Peyer's patch (tissue), 4 donors: ENCODE measurements around the gene UNC13C. TPM values are rescaled to one million over a fixed set of nuclear protein-coding genes. Genes with fewer than 3 reads are reported as not detected.

Source experiments
- DNase-seq, 3 donors: peaks; one replicate each; pipeline ENCODE4 v3.0.0-alpha.2; 2017 to 2019
- H3K27ac ChIP-seq, 4 donors: fragments of 200-600 bp; sonication (generic); one replicate each; pipeline ENCODE4 v1.5.1; 2016 to 2019
- H3K27me3 ChIP-seq, 2 donors: fragments of 200-600 bp; sonication (generic); one replicate each; pipeline ENCODE4 v1.5.1; 2019
- H3K36me3 ChIP-seq, 3 donors: fragments of 200-600 bp; sonication (generic); one replicate each; pipeline ENCODE4 v1.5.1; 2016 to 2019
- H3K4me1 ChIP-seq, 4 donors: fragments of 200-600 bp; sonication (generic); one replicate each; pipeline ENCODE4 v1.5.1; 2016 to 2019
- H3K4me3 ChIP-seq, 4 donors: fragments of 200-600 bp; sonication (generic); 1 replicate in 3 of 4; 2 replicates in 1 of 4; pipeline ENCODE4 v1.5.1; 2016 to 2019; ENCODE audit warnings: mild to moderate bottlenecking in 1 of 4
- H3K9me3 ChIP-seq, 4 donors: fragments of 200-600 bp; sonication (generic); one replicate each; pipeline ENCODE4 v1.5.1; 2016 to 2019; ENCODE audit warnings: mild to moderate bottlenecking in 1 of 4
- CTCF ChIP-seq, 6 experiments: fragments of 450-650 bp in 4 of 6; fragments of 200-600 bp in 2 of 6; sonication (generic) in 1 of 6; IDR thresholded peaks; one replicate each; pipeline ENCODE4 v1.5.1; 2017 to 2019; ENCODE audit warnings: antibody characterized with exemption in 6 of 6, mild to moderate bottlenecking in 3 of 6, moderate library complexity in 1 of 6
- POLR2A ChIP-seq, 2 donors: fragments of 450-650 bp; IDR thresholded peaks; one replicate each; pipeline ENCODE4 v1.5.1; 2017; ENCODE audit warnings: antibody characterized with exemption in 2 of 2, mild to moderate bottlenecking in 2 of 2, moderate library complexity in 2 of 2
- total RNA-seq, 4 donors: library from RNA; depleted of rRNA; stranded (reverse); fragments of >200 nt; gene quantifications; one replicate each; pipeline ENCODE4 v1.1.0, GENCODE V29; 2016

The UNC13C gene
- total RNA-seq, 4 donors from 2014 or later, result under 0.01 to 3.3 (median 0.35) TPM

- Histone ChIP-seq H3K9me3 (no peaks in the 10 kb centered on the region), H3K36me3 (no peaks in the 10 kb centered on the region), H3K4me3 (no peak overlapping the region), H3K27me3 (no peaks in the 10 kb centered on the region), H3K27ac (no peak overlapping the region), H3K4me1 (no peaks in the 10 kb centered on the region)
- TF ChIP-seq POLR2A (IDR thresholded peaks at IDR 0.05) (no peak), CTCF (IDR thresholded peaks at IDR 0.05) (no peak)
- no peak for DNase-seq
Observed at GRCh38 chr15:54506977-54507524, 528.8 kb downstream of the UNC13C start.

- no peaks in the 10 kb centered on the region for H3K4me1 ChIP-seq
- H3K36me3 ChIP-seq, result no peaks in the 10 kb centered on the region
- TF ChIP-seq POLR2A (IDR thresholded peaks at IDR 0.05), result no peak
- no peak overlapping the region for H3K27ac ChIP-seq
- H3K9me3 ChIP-seq, result no peaks in the 10 kb centered on the region
- no peaks in the 10 kb centered on the region for H3K27me3 ChIP-seq
- DNase-seq, result no peak
- no peak overlapping the region for H3K4me3 ChIP-seq
Observed at GRCh38 chr15:54514601-54515000, 536.4 kb downstream of the UNC13C start.

DNA sequence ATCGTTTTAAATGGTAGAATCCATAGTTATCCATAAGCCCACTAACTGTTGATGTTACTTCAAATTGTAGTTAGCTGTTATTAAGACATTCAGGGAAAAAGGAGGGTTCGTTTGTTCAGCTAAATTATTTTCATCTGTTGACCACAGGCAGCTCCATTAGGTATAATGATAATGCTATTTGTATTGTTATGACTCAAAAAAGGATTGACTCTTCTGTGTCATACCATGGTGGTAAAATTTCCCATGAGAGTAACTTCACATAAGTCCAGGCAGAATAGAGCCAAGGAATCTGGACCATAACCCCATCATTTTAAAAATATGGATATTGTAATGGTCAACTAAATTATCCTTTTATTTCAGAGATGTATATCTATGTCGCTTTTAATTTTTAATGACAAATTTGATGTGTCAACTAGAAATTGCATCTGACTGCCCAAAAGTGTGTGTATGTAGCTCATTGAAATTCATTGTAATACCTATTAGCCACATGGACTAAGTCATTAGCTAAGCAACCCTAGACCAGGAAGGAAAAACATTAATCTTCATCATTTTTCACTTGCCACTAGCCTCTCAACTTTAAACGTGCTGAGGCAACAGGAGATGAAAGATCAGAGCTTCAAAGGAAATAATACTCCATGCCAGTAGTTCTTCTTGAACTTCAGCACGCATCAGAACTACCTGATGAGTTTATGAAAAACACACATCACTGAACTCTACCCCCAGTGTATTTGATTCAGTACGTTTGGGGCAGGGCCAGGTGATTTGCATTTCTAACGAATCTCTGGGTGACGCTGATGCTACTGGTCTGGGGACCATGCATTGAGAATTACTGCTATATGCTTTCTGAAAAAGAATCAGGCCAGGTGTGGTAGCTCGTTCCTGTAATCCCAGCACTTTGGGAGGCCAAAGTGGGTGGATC, 537.7 kb downstream of the UNC13C start:
- Histone ChIP-seq H3K36me3 (no peaks in the 10 kb centered on the region), H3K9me3 (no peaks in the 10 kb centered on the region), H3K4me1 (no peaks in the 10 kb centered on the region), H3K4me3 (no peak overlapping the region), H3K27me3 (no peaks in the 10 kb centered on the region), H3K27ac (no peak overlapping the region)
- DNase-seq, result no peak
- TF ChIP-seq CTCF (IDR thresholded peaks at IDR 0.05) (no peak), POLR2A (IDR thresholded peaks at IDR 0.05) (no peak)

DNA sequence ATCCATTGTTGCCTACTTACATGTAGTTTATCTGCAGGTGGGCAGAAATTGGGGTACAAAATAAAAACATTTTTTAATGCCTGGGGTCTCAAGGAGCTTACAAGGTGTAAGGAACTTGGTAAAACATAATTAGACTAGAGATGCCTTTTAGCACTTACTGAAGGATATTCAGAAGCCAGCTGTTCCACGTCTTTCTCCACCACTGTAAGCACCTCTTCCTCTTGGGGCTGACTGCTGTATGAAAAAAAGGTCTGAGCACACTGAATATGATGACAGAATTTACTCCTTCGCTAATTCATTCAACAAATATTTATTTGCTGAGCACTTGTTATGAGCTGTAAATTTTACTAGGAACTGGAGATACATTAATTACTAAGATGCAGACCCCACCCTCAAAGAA, 539.1 kb downstream of the UNC13C start:
- no peak for TF ChIP-seq POLR2A (IDR thresholded peaks at IDR 0.05)
- H3K27ac ChIP-seq, result no peak overlapping the region
- no peak for DNase-seq
- no peaks in the 10 kb centered on the region for H3K27me3 ChIP-seq
- H3K36me3 ChIP-seq, result no peaks in the 10 kb centered on the region
- no peaks in the 10 kb centered on the region for H3K9me3 ChIP-seq
- H3K4me1 ChIP-seq, result no peaks in the 10 kb centered on the region
- no peak overlapping the region for H3K4me3 ChIP-seq

DNA sequence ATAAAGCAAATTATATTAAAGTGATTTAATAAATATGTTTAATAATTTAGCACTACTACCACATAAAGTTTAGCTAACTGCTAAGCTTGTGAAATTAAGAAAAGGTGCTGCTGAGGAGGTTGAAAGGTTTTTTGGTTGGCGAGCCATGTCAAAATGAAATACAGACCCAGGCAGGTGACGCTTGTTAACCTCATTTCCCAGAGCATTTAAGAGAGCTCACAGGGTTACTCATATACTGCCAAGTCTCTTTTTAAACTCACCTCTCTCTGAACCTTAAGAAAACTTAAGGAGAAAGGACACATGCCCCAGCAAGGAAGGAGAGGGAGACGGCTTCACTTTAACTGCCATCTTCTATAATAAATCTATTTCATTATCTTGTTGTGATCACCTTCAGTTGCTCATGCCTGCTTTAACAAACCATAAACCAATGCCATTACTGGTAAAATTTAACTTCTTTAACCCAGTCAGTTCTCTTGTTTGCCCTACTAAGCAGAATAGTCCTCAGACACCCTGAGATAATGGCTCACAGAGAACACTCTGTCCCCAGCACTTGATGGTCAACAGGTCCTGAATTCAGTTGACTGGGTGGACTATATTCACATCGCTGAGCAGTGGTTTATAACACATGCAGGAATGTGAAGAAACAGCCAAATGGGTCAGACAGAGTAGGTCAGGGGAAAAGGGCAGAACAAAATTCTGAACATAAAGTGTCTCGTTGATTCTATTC, 540.1 kb downstream of the UNC13C start:
- H3K4me1 ChIP-seq, result no peaks in the 10 kb centered on the region
- H3K4me3 ChIP-seq, result no peak overlapping the region
- no peaks in the 10 kb centered on the region for H3K36me3 ChIP-seq
- no peaks in the 10 kb centered on the region for H3K27me3 ChIP-seq
- H3K27ac ChIP-seq, result no peak overlapping the region
- no peaks in the 10 kb centered on the region for H3K9me3 ChIP-seq
- TF ChIP-seq CTCF (IDR thresholded peaks at IDR 0.05) (no peak), POLR2A (IDR thresholded peaks at IDR 0.05) (no peak)
- no peak for DNase-seq

- no peak for DNase-seq
- no peaks in the 10 kb centered on the region for H3K36me3 ChIP-seq
Observed at GRCh38 chr15:54519577-54519976, 541.3 kb downstream of the UNC13C start.

More at GRCh38 chr15:54519577-54519976, 541.3 kb downstream of the UNC13C start:
- no peak overlapping the region for H3K27ac ChIP-seq
- TF ChIP-seq POLR2A (IDR thresholded peaks at IDR 0.05) (no peak), CTCF (IDR thresholded peaks at IDR 0.05) (no peak)
- no peaks in the 10 kb centered on the region for H3K27me3 ChIP-seq
- H3K9me3 ChIP-seq, result no peaks in the 10 kb centered on the region
- H3K4me1 ChIP-seq, result no peaks in the 10 kb centered on the region
- H3K4me3 ChIP-seq, result no peak overlapping the region
